Esophagus squamous epithelium (tissue), 5 donors: ENCODE results near the gene PDZRN3. TPM values are rescaled to one million over a fixed set of nuclear protein-coding genes. Genes with fewer than 3 reads are reported as not detected.

Source experiments
- DNase-seq: peaks from one replicate; lab custom pipeline; 2025; lab: John Stamatoyannopoulos, UW
- H3K27ac ChIP-seq, 4 donors: fragments of 200-600 bp; sonication (generic); one replicate each; pipeline ENCODE4 v1.5.1; 2016 to 2019; ENCODE audit warnings: mild to moderate bottlenecking in 1 of 4
- H3K27me3 ChIP-seq, 4 donors: fragments of 200-600 bp; sonication (generic); 1 replicate in 3 of 4; 2 replicates in 1 of 4; pipeline versions ENCODE4 v1.5.1 to v1.6.0; 2017 to 2021; ENCODE audit warnings: antibody characterized with exemption in 1 of 4
- H3K36me3 ChIP-seq, 3 donors: fragments of 200-600 bp; sonication (generic); one replicate each; pipeline ENCODE4 v1.5.1; 2016 to 2019
- H3K4me1 ChIP-seq, 3 donors: fragments of 200-600 bp; sonication (generic); one replicate each; pipeline ENCODE4 v1.5.1; 2017 to 2019
- H3K4me3 ChIP-seq, 4 donors: fragments of 200-600 bp; sonication (generic); 1 replicate in 3 of 4; 2 replicates in 1 of 4; pipeline ENCODE4 v1.5.1; 2016 to 2019; ENCODE audit warnings: mild to moderate bottlenecking in 2 of 4, moderate library complexity in 1 of 4
- H3K9me3 ChIP-seq, 3 donors: fragments of 200-600 bp; sonication (generic); one replicate each; pipeline ENCODE4 v1.5.1; 2016 to 2019
- POLR2A ChIP-seq, 4 donors: fragments of 450-650 bp; IDR thresholded peaks; one replicate each; pipeline ENCODE4 v1.6.1; 2017; ENCODE audit warnings: antibody characterized with exemption in 4 of 4, mild to moderate bottlenecking in 4 of 4, moderate library complexity in 3 of 4
- WGBS, 2 donors: methylation state at CpG; one replicate each; pipeline ENCODE4 v1.1.5; 2018; 5-methylcytosine and 5-hydroxymethylcytosine counted together
- intact Hi-C: fragments of 100-400 bp; cut with DNase I; formaldehyde crosslinking; loops from one replicate; pipeline ENCODE4 v1.15.0; 2022
- total RNA-seq, 4 donors: library from RNA; depleted of rRNA; stranded (reverse); fragments of >200 nt; gene quantifications; one replicate each; pipeline ENCODE4 v1.1.0, GENCODE V29; 2016
- TF ChIP-seq, protein P1 (sequence below), 6 experiments: fragments of 450-650 bp in 4 of 6; fragments of 200-600 bp in 2 of 6; sonication (generic) in 2 of 6; IDR thresholded peaks; one replicate each; pipeline ENCODE4 v1.5.1; 2016 to 2019; ENCODE audit warnings: antibody characterized with exemption in 6 of 6, mild to moderate bottlenecking in 4 of 6, moderate library complexity in 4 of 6
- donor health status: DM: yes; HTN: yes; CAD: no.

Gene PDZRN3
- total RNA-seq, 4 donors from 2014 or later: 22.1 to 54.9 (median 38.9) TPM

DNA sequence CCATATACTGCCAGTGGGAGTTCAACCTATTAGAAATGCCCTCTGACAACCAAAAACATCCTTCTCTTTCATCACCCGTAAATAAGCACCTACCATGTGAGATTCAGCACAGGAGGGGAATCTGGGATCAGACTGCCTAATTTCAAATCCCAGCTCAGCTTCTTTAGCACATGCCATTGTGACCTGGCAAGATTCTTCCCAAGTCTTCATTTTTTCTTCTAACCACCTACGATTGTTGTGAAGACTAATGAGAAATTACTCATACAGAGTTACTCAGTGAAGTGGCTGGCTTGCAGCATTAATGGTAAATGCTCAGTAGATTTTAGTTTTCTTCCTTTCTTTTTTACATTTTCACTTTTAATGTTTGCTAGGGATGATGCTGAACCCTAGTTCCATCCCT, 176.7 kb downstream of the PDZRN3 start:
- WGBS, 2 donors: 69 to 80% methylated on average over 2 of the region's 2 CpGs
- H3K27me3 ChIP-seq: no peaks in the 10 kb centered on the region
- peaks cover 0 to 19% (median 0%) of the 10 kb centered on the region in 3 donors for H3K4me1 ChIP-seq
- intact Hi-C loops: no loop called here
- no peak overlapping the region for H3K4me3 ChIP-seq
- no peak overlapping the region for H3K27ac ChIP-seq
- no peak for DNase-seq
- H3K36me3 ChIP-seq: no peaks in the 10 kb centered on the region
- TF ChIP-seq POLR2A (IDR thresholded peaks at IDR 0.05): no peak
- TF ChIP-seq, protein P1, sequence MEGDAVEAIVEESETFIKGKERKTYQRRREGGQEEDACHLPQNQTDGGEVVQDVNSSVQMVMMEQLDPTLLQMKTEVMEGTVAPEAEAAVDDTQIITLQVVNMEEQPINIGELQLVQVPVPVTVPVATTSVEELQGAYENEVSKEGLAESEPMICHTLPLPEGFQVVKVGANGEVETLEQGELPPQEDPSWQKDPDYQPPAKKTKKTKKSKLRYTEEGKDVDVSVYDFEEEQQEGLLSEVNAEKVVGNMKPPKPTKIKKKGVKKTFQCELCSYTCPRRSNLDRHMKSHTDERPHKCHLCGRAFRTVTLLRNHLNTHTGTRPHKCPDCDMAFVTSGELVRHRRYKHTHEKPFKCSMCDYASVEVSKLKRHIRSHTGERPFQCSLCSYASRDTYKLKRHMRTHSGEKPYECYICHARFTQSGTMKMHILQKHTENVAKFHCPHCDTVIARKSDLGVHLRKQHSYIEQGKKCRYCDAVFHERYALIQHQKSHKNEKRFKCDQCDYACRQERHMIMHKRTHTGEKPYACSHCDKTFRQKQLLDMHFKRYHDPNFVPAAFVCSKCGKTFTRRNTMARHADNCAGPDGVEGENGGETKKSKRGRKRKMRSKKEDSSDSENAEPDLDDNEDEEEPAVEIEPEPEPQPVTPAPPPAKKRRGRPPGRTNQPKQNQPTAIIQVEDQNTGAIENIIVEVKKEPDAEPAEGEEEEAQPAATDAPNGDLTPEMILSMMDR (IDR thresholded peaks at IDR 0.05): no peak
- H3K9me3 ChIP-seq: no peaks in the 10 kb centered on the region

GRCh38 chr3:73447111-73447510, 177.6 kb downstream of the PDZRN3 start:
- Histone ChIP-seq H3K36me3 (no peaks in the 10 kb centered on the region), H3K9me3 (no peaks in the 10 kb centered on the region), H3K27me3 (no peaks in the 10 kb centered on the region), H3K27ac (no peak overlapping the region), H3K4me1 (peaks cover 0 to 16% (median 0%) of the 10 kb centered on the region in 3 donors), H3K4me3 (no peak overlapping the region)
- intact Hi-C loops: no loop called here
- 53 to 57% methylated on average over 6 of the region's 6 CpGs for WGBS, 2 donors
- DNase-seq: no peak
- TF ChIP-seq POLR2A (IDR thresholded peaks at IDR 0.05): no peak
- TF ChIP-seq, protein P1 (IDR thresholded peaks at IDR 0.05): no peak

DNA sequence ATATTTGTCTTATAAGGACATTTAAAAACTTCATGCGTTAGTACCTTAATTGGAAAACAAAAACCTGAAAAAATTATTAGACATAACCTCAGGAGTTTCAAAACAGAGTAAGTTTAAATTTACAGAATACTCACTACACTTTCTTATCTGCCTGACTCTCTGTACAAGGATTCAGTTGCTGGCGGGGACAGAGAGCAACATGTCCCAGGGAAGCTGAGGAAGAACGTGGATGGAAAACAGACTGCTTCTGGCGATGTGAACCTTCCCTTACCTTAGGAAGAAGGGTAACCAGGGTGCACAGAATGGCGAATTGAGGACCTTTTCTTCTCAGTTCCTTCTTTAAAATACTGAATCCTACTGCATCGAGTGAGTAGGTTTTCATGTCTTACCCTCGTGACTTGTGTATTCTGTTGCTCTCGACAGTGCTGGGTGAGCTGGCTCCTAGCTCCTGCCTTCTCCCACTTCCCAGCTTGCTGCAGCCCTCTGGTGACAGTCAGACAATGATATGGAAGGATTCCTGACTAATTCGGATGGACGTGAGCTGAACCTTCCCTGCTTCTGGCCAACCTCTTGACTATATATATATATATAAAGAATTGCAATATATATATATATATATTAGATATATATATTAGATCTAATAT, 178.2 kb downstream of the PDZRN3 start:
- Histone ChIP-seq H3K27me3 (no peaks in the 10 kb centered on the region), H3K36me3 (no peaks in the 10 kb centered on the region), H3K27ac (no peak overlapping the region), H3K4me3 (no peak overlapping the region), H3K9me3 (no peaks in the 10 kb centered on the region), H3K4me1 (peaks cover 0 to 11% (median 0%) of the 10 kb centered on the region in 3 donors)
- intact Hi-C loops: no loop called here
- no peak for DNase-seq
- no peak for TF ChIP-seq POLR2A (IDR thresholded peaks at IDR 0.05)
- TF ChIP-seq, protein P1 (IDR thresholded peaks at IDR 0.05): no peak
- 85 to 91% methylated on average over 10 of the region's 10 CpGs for WGBS, 2 donors

- peaks cover 0 to 5% (median 0%) of the 10 kb centered on the region in 3 donors for H3K4me1 ChIP-seq
- DNase-seq: no peak
- no peaks in the 10 kb centered on the region for H3K36me3 ChIP-seq
- intact Hi-C loops: no loop called here
- WGBS, 2 donors: 79 to 96% methylated on average over 5 to 7 of the region's 7 CpGs
- no peaks in the 10 kb centered on the region for H3K9me3 ChIP-seq
- no peak overlapping the region for H3K27ac ChIP-seq
- TF ChIP-seq, protein P1 (IDR thresholded peaks at IDR 0.05): no peak
- no peak for TF ChIP-seq POLR2A (IDR thresholded peaks at IDR 0.05)
- no peak overlapping the region for H3K4me3 ChIP-seq
- H3K27me3 ChIP-seq: no peaks in the 10 kb centered on the region
These were observed 181.9 kb downstream of the PDZRN3 start for GRCh38 chr3:73442886-73443285.

DNA sequence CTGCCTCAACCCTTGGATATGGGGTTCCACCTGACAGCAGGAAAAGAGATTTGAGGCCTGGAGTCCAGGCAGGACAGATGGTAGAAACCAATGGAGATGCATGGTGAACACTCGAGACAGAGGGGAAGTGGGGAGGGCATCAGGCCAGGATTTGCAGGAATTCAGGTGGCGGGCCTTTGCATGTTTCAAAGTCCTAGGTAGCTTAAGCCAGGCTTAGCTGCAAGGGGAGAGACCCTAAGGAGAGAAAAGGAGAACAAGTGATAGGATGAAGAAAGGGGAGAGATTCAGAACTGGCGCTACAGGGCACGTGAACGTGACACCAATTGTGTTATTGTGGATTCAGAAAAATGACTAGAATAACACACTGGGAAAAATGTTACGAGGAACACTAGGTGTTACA, 182.6 kb downstream of the PDZRN3 start:
- no peak overlapping the region for H3K27ac ChIP-seq
- H3K36me3 ChIP-seq: no peaks in the 10 kb centered on the region
- WGBS, 2 donors: 87 to 90% methylated on average over 6 of the region's 6 CpGs
- TF ChIP-seq POLR2A (IDR thresholded peaks at IDR 0.05): no peak
- TF ChIP-seq, protein P1 (IDR thresholded peaks at IDR 0.05): no peak
- intact Hi-C loops: no loop called here
- H3K27me3 ChIP-seq: no peaks in the 10 kb centered on the region
- DNase-seq: no peak
- H3K4me3 ChIP-seq: no peak overlapping the region
- H3K9me3 ChIP-seq: no peaks in the 10 kb centered on the region
- peaks cover 0 to 12% (median 0%) of the 10 kb centered on the region in 3 donors for H3K4me1 ChIP-seq
